GM19328 (cell line): ENCODE results near the gene ELMO3.
A peak's percentile ranks its signal among the peaks of the same experiment; 100 is the strongest.

Experiments used
- ATAC-seq: cut with Tn5 transposase; IDR thresholded peaks from one replicate; pipeline ENCODE4 v1.9.1; 2021; ENCODE audit warnings: mild to moderate bottlenecking, moderate library complexity; ENCODE audit not compliant: unreplicated experiment

Gene ELMO3

GRCh38 chr16:67212766-67213165 is 13.8 kb downstream of the ELMO3 start:
- ATAC-seq = no peak

GRCh38 chr16:67213197-67214019 is 14.5 kb downstream of the ELMO3 start:
- no peak for ATAC-seq

DNA sequence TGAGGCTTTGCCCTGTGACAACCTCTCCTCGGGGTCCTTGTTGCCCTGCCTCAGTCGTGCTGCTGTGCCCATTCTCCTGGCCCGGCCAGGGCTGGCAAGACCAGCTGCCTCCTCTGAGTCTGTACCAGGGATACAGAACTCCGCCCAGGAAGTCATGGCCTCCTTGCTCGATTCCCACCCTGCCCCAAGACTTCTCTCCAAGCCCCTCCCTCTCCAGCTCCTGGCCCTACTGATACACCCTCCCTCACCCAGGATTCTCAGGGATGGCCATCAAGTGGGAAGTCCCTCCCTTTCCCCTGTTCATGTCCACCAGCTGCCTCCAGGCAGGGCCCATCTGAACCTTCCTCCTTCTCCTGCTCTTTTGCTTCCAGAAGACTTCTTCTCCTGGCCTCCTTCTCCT is 16.8 kb downstream of the ELMO3 start:
- no peak for ATAC-seq

GRCh38 chr16:67216612-67217490 is 17.9 kb downstream of the ELMO3 start:
- no peak for ATAC-seq

DNA sequence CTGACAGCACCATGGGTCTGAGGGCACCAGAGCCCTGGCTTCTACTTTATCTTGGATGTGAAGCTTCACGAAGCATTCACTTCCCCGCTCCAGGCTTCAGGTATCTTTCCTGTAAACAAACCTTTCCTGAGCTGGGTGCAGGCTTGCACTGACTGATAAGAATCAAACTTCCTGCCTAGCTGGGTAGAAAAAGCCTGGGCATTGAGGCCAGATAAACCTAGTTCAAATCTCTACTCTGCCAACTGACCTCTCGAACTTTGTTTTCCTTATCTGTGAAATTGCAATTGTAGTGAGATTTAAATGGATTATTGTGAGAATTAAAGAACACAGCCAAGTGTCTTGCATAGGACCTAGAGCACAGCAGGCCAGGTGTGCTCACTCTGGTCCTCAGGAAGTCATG is 25.1 kb downstream of the ELMO3 start:
- no peak for ATAC-seq

- no peak for ATAC-seq
These were observed 27.4 kb downstream of the ELMO3 start for GRCh38 chr16:67226295-67226803.

DNA sequence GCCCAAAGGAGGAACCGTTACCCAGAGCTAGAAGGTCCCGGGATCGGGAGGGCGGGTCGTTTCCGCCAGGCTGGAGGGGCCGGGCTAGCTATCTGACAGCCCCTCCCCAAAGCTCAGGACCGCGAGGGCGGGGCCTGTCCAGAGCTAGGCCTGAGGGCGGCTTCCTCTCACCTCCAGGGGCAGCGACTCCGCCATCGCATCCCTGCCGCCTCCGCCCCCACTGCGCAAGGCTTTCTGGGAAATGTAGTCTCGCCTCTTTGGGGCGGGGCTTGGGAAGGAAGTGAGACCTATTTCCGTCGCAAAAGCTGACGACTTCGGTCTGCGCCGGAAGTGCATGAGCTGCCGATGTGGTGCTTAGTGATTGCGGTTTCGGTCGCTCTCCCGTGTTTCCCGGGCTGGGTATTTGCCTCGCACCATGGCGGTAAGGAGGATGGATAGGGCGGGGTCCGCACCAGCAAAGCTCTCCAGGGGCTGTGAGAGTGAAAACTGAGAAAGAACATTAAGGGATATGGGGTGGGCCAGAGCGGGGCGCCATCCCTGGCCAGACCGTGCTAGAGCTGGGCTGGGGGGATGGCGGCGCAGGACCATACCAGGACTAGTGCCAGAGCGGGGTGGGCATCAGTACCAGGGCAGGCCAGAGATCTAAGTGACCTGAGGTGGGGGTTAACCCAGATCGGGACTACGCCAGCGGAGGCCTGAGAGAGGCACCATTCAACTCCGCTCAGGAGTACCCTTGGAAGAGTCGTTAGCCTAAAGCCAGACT is 28.1 kb downstream of the ELMO3 start, which contains the start of gene TMEM208:
Gene TMEM208 (plus strand): TSS at position 327 of the 763 bp plus-strand sequence. CDS start 89 bp downstream, at position 416.
- ATAC-seq = peak; percentile 89

- ATAC-seq = no peak
These were observed 28.6 kb downstream of the ELMO3 start for GRCh38 chr16:67227567-67227921.

GRCh38 chr16:67228034-67228785 is 29.3 kb downstream of the ELMO3 start:
- ATAC-seq = no peak

- ATAC-seq = no peak
These were observed 30.0 kb downstream of the ELMO3 start for GRCh38 chr16:67228905-67229304.

DNA sequence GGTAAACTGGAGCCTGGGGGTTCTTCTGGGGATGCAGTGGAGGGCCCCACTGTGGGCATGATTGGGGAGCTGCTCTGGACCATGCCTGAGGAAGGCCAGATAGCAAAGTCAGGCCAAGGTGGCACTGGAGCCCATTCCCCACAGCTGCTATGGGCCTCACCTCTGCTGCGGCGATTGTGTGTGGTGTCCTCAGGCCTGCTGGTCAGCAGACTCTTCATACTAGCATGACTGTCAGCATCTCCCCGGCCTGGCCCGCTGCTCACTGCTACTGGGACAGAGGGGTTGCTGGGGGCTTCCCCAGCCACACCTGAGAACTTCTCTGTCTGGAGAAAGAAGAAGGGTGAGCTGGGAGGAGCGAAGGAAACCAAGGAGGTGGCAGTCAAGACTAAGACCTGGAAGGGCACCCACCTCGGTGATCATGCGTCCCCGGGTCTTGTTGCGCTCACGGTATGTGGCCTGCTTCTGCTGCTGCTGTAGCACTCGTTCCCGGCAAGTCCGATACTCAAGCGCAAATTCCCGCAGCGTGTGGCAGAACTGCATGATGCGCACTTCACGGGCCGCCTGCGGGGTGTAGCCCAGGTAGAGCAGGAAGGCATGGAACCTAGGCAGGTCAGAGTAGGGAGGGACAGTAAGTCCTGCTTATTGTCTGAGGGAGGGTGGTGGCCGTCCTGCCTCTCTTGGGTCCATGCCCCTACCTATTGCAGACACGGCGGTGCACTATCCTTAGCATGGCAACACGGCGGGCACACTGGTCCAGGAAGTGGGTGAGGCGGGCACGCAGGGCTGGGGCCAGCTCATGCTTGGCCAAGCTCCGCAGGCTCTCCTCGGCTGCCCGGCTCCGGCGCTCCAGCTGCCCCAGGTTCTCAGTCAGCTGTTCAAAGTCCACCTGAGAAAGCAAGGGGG is 31.2 kb downstream of the ELMO3 start:
- no peak for ATAC-seq

DNA sequence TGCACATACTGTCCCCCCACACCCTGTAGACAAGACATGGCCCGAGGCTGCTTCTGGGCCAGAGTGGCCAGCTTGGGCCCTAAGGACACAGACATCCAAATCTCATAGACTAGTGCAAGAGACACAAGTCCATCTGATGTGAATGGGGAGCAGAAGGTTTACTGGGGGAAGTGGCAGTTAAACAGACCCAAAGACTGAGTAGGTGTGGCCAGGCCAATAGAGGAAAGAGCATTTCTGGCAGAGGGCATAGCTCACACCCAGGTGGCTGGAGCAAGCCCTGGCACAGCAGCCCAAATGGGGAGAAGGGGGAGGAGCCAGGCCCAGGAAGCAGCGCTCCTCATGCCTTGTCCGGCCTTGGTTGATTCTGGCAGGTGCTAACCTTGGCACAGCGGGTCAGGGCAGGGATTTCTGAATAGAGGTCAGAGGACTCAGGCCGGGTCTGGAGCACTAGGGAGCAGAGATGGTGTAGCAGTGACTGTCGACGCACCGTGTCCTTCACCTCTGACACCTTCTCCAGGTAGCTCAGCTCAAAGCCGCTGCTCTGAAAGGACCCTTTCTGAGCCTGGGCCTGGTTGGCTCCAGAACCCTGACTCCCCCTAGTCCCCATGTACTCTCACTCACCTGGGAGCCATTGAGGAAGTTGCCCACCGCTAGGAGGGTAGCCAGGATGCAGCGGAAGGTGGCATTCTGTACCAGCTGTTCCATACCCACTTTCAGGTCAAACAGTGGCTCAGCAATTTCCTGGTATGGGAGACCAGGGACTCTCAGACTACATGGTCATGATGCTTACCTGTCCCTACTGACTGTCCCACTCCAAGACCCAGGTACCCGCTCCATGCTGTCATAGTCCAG is 32.1 kb downstream of the ELMO3 start:
- no peak for ATAC-seq

GRCh38 chr16:67233596-67233995 is 34.7 kb downstream of the ELMO3 start:
- ATAC-seq = no peak

- ATAC-seq = no peak
These were observed 35.3 kb downstream of the ELMO3 start for GRCh38 chr16:67234180-67234597.

DNA sequence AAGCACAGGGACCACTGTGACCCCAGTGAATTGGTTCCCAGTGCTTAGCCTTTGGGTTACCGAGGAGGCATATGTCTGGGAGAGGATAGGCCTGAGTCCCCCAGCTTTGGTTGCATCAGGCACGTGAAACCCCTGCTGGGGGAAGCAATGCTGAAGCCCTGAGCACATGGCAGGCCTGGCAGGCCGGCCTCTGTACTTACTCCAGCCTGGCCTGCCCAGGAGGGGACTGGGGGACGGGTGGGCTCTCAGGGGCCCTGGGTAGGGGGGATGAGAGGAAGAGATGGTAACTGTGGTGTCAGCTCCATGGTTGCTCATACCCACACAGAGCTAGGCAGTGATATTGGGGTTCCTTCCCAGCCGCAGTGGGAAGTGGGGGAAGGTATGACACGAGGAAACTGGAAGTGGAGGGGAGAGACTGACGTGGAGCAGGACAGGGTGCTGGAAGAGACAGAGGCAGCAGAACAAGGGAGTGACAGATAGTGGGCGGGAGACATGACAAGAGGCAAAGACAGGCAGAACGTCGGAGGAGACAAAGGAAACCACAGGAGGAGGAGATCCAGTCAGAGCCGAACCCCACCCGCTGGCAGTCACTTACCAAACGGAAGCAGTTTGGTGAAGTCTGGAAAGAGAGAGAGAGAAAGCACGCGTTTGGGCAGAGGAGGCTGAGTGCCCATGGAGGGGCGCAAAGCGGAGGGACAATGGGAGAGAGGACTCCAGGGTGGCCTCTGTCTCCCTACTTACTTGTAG is 37.1 kb downstream of the ELMO3 start:
- ATAC-seq = no peak

DNA sequence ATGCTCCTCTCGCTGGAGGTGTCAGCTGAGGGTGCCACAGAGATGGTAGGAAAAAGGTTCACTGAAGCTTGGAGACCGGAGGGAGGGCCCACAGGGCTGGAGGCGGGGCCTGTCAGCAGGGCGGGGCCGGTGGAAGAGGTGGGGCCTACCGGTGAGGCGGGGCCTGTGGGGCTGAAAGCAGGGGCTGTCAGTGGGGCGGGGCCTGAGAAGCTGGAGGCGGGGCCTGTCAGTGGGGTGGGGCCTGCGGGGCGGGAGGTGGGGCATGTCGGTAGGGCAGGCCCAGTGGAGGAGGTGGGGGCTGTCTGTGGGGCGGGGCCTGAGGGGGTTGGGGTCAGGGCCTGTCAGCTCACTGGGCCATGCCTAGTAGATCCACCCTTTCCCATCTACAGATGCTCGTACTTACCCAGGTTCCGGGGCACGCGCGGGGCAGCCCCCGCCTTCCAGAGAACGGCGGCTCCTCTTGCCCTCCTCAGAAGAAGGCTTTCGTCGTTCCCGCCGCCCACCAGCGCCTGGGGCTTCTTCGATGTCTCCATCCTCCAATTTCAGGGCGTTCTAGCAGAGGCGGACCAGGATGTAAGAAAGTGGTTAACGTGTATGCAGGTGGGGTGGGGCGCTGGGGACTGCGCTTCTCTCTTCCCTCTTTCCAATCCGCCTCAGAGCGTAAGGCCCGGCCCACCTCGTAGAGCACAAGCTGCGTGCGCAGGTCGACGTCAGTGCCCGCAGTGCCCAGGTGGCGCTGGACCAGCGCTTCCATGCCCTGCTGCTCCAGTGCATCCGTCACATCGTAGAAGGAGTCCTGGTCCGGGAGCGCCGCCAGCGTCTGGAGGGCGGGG is 37.8 kb downstream of the ELMO3 start:
- ATAC-seq = no peak
